ENCODE data around the gene SEPTIN5.

SEPTIN5 gene

GRCh38 chr22:19720150-19720827 lies 6.0 kb downstream of the SEPTIN5 start:
- H3K27ac ChIP-seq: no peak overlapping the region
- POLR2A ChIA-PET (ENCODE audit: low non-redundant PET): no interaction called here
- CTCF ChIA-PET: interaction anchor here (0.7 to 1.3 kb wide), 3 partner anchors 8 to 190 kb away, joined by 3 to 4 read pairs (median 3); no protein-coding TSS in a partner anchor
- DNase-seq (ENCODE audit: low spot score): no peak
- TF ChIP-seq CTCF (conservative IDR thresholded peaks at IDR 0.05; ENCODE audit: low read depth): no peak

GRCh38 chr22:19720999-19721329 lies 6.7 kb downstream of the SEPTIN5 start:
- no peak overlapping the region for H3K27ac ChIP-seq
- TF ChIP-seq CTCF (conservative IDR thresholded peaks at IDR 0.05; ENCODE audit: low read depth): no peak
- no peak for DNase-seq (ENCODE audit: low spot score)
- ChIA-PET POLR2A (ENCODE audit: low non-redundant PET) (no interaction called here), CTCF (interaction anchor here (0.7 to 1.3 kb wide), 3 partner anchors 9 to 189 kb away, joined by 3 to 4 read pairs (median 3); no protein-coding TSS in a partner anchor)

- TF ChIP-seq CTCF (conservative IDR thresholded peaks at IDR 0.05; ENCODE audit: low read depth): no peak
- ChIA-PET POLR2A (ENCODE audit: low non-redundant PET) (no interaction called here), CTCF (interaction anchor here (1.1 kb wide), 1 partner anchor 9 kb away, joined by 3 read pairs; no protein-coding TSS in a partner anchor)
- no peak for DNase-seq (ENCODE audit: low spot score)
- H3K27ac ChIP-seq: no peak overlapping the region
Observed at GRCh38 chr22:19721330-19722177, 7.3 kb downstream of the SEPTIN5 start.

- ChIA-PET CTCF (interaction anchor here (0.6 kb wide), 1 partner anchor 43 kb away, joined by 3 read pairs; no protein-coding TSS in a partner anchor), POLR2A (ENCODE audit: low non-redundant PET) (no interaction called here)
- DNase-seq (ENCODE audit: low spot score): no peak
- TF ChIP-seq CTCF (conservative IDR thresholded peaks at IDR 0.05; ENCODE audit: low read depth): no peak
- H3K27ac ChIP-seq: no peak overlapping the region
Observed at GRCh38 chr22:19722178-19722981, 8.1 kb downstream of the SEPTIN5 start.

GRCh38 chr22:19722982-19723231 lies 8.6 kb downstream of the SEPTIN5 start:
- CTCF ChIA-PET: no interaction called here
- no peak for DNase-seq (ENCODE audit: low spot score)
- no peak overlapping the region for H3K27ac ChIP-seq
- POLR2A ChIA-PET (ENCODE audit: low non-redundant PET): no interaction called here
- TF ChIP-seq CTCF (conservative IDR thresholded peaks at IDR 0.05; ENCODE audit: low read depth): no peak

Data from RWPE1 (cell line).